Islet of Langerhans (tissue), 1 donor: ENCODE measurements around the gene RNF213.
"Not testable (repeated sequence)": the region's sequence is repeated elsewhere in the genome, so short reads cannot be mapped to it uniquely, and the experiment has no call there.

Source experiments
- FAIRE-seq: peaks from one replicate; lab custom pipeline; 2011; peaks lifted over from hg19 to GRCh38; lab: Jason Lieb, UNC

Gene RNF213

DNA sequence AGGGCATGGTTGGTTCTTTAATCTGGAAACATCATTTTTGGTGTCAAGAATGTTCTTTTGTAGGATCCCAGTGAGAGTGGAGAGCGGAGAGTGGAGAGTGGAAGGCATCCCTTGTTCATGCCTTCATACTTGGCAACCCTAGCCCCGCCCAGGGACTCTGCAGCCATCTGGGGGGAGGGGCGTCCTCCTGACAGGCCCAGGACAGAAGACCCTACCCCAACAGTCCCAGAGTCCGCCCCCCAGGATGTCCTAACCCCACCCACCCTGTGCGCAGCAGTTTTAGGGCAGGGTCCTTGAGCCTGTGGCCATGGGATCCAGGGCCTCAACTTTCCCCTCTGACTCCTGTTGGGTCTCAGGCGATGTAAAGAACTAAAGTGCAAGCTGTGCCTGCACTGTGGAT is 36.0 kb upstream of the RNF213 start:
- no peak for FAIRE-seq

DNA sequence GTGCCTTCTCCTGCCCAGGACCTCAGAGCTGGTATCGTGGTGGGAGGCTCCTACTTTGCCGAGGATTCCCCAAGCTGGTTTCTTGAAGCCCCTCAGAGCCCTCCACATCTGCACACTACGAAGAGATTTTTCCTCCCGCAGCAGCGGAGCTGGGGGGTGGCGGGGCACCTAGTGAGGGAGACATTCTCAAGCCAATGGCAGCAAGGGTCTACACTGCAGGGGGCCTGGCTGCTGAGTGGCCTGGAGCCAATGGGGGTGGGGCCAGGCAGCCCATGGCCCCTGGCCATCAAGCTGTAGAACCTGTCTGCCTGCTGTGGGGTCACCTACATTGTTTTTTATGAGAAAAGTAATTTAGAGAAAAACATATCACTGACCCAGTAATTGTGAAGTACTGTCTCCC is 35.4 kb upstream of the RNF213 start:
- no peak for FAIRE-seq

DNA sequence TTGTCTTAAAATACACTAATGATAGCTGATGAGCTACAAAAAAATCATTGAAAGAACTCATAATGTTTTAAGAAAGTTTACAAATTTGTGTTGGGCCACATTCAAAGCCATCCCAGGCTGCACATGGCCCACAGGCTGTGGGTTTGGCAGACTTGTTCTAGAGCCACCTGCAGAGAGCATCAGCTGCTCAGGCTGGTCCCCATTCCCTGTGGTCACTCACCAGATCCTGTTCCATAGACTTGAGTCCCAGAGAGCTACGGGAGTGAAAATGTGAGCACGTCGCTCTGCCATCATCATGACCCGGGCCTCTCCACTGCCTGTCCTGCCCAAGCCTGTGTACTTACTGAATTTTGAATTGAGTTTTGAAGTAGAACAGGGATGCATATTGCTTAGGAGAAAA is 33.5 kb upstream of the RNF213 start:
- FAIRE-seq = no peak

DNA sequence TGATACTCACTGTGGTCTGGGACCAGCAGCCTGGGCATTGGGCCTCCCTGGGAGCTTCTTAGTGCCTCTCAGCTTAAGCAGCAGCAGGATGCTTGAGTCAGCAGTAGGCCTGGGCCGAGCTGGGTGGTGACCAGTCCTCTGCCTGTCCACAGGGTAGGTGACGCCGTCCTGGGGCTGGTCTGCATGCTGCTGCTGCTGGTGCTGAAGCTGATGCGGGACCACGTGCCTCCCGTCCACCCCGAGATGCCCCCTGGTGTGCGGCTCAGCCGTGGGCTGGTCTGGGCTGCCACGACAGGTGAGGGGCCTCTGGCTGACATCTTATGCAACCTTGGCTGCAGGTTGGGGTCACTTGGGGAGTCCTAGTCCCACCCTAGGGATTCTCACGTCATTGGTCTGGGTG is 33.0 kb upstream of the RNF213 start:
- no peak for FAIRE-seq

DNA sequence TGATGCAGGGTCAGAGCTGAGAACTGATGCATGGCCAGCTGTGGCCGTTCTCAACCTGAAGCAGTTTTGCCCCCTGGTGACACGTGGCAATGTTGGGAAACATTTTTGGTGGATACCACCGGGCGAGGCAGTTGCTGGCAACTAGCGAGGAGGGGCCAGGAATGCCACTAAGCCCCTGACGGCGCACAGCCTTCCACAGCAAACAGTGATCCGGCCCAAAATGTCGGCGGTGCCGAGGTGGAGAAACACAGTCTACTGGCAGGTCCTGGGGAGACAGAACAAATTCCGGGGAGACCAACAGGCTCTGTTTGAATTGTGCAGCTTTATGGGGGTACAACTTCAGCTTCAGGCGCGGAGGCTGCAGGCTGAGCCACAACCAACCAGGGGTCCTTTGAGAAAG is 32.2 kb upstream of the RNF213 start:
- FAIRE-seq = no peak

DNA sequence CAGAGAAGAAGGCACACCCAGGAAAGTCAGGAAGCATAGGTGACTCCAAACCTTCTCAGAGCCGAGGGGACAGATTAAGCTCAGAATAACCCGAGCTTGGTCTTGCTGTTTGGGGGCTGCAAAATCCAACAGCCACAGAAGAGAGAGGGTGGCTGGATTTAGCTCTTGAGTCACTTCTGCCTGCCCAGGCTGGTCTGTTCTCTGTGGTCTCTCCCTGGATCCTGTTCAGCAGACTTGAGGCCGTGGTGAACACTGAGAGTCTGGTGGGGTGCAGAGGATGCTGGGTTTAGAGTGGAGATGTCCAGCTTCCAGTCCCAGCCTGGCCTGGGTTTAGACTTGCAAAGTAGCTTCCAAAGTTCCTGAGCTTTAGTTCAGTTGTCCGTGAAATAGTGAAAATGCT is 31.6 kb upstream of the RNF213 start:
- no peak for FAIRE-seq

DNA sequence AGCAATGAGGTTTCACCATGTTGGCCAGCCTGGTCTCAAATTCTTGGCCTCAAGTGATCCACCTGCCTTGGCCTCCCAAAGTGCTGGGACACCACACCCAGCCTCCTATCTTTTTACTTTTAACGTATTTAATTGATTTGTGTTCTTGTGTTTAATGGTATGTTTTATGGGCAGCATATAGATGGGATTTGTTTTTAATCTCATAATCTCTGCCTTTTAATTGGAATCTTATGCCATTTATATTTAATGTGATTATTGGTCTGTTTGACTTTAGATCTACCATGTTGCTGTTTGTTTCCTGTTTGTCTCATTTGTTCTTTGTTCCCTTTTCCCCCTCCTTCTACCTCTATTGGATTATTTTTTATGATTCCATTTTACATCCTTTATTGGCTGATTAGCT is 28.2 kb upstream of the RNF213 start:
- no peak for FAIRE-seq

DNA sequence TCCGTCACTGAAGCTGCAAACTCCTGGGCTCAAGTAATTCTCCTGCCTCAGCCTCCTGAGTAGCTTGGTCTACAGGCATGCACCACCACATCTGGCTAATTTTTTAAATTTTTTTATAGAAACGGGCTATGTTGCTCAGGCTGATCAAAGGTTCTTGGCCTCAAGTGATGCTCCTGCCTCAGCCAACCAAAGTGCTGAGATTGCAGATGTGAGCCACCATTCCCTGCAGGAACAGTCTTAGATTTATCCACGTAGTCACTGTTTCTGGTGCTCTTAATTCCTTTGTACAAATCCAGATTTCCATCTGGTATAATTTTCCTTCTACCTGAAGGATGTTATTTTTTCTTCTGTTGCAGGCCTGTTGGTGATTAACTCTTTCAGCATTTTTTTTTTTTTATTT is 27.4 kb upstream of the RNF213 start:
- FAIRE-seq = no peak

DNA sequence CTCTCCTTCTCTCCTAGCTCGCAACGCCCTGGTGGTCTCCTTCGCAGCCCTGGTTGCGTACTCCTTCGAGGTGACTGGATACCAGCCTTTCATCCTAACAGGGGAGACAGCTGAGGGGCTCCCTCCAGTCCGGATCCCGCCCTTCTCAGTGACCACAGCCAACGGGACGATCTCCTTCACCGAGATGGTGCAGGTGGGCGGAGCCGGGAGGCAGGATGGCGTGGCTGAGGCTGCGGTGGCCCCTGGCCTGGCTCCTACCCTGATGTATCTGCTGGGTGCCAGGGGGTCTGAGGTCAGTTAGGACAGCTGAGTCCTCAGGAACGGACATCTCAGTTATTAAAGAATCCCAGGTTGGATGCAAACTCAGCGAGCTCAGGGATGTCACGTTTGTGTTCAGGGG is 23.7 kb upstream of the RNF213 start:
- FAIRE-seq = no peak

DNA sequence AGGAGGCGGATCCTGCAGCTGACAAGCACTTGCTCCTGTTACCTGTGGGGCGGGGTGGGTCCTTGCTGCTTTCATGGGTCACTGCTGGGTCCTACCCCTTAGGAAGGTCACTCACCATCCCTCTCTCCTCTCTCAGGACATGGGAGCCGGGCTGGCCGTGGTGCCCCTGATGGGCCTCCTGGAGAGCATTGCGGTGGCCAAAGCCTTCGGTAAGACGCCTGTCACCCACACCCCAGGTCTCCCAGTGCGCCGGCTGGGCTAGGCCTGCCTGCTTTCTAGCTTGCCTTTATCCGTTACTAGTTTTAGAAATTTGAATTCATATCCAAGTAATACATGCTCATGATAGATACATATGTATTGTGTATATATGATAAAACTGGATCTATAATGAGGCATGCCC is 23.3 kb upstream of the RNF213 start:
- FAIRE-seq = no peak

DNA sequence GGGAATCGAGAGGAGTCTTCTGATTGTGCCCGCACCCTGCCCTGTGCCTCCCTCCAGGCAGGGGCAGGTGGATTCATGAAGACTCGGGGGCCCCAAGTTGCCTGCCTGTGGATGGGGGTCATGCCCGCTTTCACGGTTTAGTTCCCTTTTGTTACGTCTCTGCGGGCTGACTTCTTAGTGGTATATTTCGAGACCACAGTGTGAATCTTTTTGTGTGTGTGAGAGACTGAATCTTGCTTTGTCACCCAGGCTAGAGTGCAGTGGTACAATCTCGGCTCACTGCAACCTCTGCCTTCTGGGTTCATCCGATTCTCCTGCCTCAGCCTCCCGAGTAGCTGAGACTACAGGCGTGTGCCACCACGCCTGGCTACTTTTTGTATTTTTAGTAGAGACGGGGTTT is 18.1 kb upstream of the RNF213 start:
- FAIRE-seq = no peak

DNA sequence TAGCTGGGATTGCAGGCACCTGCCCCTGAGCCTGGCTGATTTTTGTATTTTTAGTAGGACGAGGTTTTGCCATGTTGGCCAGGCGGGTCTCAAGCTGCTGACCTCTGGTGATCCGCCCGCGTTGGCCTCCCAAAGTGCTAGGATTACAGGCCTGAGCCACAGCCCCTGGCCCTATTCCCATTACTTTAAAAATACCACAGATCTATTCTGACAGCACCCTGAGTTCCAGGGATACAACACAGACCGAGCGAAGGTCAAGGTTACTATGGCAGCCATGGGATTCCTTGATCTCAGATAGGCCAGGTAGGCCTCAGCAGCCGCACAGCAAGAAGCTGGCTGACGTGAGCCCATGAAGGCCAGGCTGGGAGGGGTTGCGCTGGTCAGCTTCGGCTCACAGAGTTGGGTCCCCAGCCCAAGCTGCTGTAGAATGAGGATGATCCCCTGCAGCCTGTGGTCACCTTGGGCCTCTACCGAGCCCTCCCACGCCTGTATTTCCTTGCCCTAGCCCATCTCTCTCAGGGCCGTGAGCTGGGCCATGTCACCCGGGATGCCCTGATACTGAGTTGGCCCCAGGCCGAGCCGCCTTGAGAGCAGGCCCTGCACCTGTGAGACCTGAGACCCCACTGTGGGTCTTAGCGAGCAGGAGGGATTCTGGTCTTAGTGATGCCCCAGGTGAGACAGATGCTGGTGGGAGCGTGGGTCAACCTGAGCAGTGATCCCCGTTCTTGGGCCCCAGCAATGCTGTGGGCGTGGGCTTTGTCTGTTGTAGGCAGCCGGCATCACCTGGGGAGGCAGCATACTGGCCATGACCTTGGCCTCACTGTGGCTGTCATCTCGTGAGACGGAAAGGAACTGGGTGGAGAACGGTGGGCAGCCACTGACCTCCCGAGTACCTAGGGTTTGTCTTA is 16.9 kb upstream of the RNF213 start:
- FAIRE-seq = no peak

DNA sequence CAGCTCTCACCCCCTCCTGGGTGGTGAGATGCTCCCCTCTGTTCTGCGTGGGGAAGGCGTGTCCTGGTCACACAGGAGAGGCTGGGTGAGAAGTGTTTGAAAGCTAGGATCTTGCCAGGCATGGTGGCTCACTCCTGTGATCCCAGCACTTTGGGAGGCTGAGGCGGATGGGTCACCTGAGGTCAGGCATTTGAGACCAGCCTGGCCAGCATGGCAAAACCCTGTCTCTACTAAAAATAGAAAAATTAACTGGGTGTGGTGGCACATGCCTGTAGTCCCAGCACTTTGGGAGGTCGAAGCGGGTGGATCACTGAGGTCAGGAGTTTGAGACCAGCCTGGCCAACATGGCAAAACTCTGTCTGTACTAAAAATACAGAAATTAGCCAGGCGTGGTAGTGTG is 16.2 kb upstream of the RNF213 start:
- FAIRE-seq = not testable (repeated sequence)

DNA sequence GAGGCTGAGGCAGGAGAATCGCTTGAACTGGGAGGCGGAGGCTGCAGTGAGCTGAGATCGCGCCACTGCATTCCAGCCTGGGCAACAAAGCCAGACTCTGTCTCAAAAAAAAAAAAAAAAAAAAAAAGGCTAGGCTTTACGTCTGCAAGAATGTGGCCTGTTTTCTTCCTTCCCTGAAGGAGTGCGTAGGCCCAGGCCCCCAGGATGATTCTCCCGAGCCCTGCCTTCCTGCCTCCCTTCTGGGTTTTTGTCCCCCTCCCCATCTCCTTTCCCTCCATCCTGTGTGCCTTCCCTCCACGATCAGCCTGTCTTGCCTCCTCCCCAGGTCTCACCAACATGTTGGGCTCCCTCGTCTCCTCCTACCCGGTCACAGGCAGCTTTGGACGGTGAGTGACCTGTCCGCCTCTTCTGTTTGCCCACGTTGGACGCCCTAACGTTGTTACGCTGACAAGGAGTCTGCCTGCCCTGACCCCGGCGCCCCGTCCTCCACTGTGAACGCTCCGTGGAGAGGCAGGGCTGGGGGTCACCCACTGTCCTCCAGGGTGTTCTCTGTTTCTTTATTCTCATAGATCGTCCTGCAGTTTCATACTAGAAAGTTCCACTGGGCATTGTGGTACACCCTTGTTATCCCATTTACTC is 15.7 kb upstream of the RNF213 start:
- no peak for FAIRE-seq

DNA sequence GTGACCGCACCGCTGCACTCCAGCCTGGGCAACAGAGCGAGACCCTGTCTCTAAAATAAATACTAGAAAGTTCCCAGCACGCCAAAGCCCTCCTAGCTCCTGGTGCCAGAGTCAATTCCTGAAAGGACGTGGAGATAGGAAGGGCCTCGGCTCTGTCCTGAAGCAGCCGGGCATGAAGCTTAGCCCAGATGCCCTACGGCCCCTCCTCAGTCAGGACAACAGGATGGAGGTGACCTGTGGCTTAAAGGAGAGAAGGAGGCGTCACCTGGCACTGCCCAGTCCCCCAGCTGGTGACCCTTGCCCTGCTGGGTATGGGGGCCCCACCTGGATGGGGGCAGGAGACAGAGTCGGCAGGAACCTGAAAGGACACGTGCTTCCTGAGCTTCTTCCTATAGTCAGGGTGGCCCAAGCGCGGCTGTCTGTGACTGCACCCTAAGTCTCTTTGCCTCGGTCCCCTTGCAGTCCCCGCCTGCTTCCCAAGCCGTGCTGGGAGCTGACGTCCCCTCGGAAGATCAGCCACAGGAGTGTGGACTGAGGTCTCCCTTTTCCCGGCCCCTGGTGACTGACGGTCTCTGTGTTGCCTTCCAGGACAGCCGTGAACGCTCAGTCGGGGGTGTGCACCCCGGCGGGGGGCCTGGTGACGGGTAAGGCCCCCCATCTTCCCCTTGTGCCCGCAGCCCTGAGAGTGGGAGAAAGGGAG is 14.9 kb upstream of the RNF213 start:
- FAIRE-seq = no peak

DNA sequence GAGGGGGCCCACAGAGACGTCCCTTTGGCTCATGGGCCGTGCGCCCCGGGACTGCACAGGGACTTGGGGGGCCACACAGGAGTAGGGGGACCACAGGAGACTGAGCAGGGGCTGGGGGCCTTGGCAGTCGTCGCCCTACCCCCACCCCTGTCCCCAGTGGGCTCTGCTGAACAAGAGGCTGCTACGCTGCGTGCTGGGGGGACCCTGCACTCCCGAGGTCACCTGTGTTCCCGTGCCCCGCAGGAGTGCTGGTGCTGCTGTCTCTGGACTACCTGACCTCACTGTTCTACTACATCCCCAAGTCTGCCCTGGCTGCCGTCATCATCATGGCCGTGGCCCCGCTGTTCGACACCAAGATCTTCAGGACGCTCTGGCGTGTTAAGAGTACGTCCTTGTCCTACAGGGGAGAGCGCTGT is 14.4 kb upstream of the RNF213 start:
- no peak for FAIRE-seq

DNA sequence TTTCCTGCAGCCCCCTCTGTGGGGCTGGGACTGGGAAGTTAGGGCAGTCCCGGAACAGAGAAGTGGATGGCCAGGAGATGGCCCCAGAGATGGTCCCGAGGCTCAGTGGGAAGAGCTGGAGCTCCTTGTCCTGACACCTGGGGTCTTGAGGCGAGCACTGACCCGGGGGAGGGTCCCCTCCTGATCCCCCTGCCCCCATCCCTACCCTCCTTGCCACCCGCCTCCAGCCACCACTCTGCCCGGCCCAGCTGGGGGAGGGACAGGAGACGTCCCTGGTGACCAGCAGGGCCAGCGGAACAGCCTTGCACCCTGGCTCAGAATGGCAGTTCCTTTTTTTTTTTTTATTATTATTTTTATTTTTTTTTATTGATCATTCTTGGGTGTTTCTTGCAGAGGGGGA is 13.9 kb upstream of the RNF213 start:
- FAIRE-seq = no peak

DNA sequence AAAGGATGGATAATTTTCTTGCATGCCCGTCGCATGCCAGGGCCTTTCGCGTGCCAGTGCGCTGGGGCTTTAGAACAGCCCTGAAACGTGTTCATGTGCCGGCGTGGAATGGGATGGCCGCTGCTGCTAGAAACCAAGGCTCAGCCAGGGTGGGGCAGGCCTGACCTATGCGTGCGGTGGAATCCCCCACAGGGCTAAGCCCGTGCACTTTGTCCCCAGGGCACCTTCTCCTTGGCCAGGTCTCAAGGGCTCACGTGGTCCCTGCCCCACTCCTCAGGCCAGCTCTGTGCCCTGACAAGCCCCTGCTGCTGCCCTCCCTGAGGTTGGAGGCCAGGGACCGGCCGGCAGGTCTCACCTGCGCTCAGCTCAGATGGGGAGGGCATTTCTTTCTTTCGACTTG is 13.1 kb upstream of the RNF213 start:
- no peak for FAIRE-seq

DNA sequence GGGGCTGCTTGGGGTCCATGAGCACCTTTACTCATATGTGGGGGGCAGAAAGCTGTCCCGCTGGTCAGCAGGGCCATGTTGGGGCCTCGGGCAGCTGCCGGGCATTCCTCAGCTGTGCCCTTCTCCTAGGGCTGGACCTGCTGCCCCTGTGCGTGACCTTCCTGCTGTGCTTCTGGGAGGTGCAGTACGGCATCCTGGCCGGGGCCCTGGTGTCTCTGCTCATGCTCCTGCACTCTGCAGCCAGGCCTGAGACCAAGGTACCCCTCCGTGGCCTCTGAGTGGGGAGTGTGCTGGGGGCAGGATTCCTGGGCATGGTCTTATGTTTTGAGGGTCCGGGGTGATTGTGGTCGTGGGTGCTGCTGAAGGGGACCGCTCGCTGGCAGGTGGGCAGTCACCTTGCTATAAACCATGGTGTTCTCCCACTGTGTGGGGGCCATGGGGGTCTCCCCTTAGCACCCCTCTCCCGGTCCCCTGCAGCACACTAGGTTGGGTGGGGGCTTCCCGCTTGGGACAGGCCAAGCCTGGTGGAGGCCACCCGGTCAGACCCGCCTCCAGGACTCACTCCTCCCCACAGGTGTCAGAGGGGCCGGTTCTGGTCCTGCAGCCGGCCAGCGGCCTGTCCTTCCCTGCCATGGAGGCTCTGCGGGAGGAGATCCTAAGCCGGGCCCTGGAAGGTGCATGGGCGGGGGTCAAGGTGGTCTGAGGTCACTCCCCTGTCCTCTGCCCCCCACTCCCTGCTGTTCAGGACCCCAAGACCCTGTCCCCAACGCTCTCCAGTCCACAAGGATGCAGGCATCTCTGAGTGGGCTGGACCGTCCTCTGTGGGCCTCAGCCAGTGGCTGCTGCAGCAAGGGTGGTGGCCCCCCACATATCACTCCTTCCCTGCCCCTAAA is 12.4 kb upstream of the RNF213 start:
- no peak for FAIRE-seq

DNA sequence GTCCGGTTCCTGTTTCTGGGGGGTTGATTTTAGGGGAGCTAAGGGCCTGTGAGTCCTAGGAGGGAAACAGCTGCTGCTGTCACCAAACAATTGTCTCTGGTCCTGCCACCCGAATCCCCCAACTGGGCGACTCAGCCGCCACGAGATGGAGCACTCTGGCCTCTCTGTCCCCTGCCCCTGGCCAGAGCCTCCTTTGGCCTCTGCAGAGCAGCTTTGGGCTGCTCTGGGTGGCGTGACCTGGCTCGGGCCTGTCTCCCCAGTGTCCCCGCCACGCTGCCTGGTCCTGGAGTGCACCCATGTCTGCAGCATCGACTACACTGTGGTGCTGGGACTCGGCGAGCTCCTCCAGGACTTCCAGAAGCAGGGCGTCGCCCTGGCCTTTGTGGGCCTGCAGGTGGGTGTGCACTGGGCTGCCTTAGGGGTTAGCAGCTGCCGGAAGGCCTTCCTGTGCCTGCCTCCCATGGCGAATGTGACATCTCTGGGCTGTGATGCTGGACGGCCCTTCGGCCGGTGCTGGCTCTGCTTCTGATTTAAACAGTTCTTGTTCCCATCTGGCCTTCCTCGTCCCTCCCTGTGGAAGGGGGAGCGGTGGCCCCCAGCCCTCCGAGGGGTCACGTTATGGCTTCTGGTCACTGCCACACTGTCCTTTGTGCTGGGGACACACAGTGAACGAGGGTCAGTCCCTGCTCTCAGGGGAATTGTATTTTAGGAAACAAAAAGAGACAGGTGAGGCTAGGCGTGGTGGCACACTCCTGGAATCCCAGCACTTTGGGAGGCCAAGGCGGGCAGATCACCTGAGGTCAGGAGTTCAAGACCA is 11.6 kb upstream of the RNF213 start:
- no peak for FAIRE-seq

DNA sequence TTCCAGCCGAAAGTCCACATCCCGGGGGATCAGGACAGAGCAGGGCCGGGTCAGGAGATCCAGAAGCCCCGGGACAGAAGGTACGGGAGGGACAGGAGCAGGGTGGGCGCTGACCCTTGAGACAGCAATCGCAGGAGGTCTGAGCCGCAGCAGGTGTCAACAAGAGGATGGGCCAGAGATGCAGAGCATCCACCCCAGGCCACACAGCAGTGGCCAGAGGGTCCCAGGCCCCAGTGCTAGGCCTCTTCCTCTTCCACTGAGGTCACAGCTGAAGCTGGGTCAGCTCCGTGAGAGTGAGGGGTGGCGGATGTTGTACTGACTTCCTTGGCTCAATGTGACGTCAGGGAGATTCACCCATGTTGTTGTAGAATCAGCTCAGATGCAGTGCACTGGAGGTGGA is 8.7 kb upstream of the RNF213 start:
- no peak for FAIRE-seq
